Activated CD8-positive, alpha-beta memory T cell treated with anti-CD3 and anti-CD28 coated beads, Interleukin-2, amount 50 U/mL, for 48 hours (primary cell): Measurements from ENCODE around the gene GMDS.

Experiments used
- DNase-seq: peaks from one replicate; pipeline ENCODE4 v3.0.0-alpha.2; 2020

Gene GMDS

DNA sequence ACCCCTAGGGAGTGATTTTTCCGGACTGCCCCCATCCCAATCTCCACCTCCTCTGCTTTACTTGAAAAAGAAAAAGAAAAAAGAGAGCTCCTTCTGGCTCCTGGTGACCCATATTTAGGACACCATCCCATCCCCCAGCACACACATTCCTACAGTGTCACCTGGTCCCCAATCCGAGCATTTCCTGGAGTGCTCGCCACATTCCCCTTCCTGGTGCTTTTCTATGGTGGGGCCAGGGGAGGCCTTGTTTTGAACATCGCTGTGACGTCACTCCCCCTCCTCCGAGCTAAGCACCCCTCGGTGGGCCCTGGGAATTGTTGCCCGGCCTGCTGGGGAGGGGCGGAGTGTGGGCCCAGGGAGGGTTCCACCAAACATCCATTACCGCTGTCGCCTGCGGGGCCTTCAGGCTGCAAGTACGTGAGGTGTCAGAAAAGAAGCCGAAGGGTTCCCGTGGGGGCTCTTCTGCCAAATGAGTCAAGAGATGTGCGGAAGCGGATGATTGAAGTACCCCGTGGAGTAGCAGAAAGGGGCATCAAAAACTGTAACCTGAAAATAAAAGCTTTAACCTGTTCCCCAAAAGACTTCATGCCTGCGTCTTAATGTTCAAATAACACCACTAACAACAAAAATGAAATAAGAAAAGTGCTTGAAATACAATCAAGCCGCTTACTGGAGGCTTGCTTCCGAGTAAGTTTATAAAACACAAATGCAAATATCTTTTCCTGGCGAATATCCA lies 638.5 kb downstream of the GMDS start:
- DNase-seq = no peak

DNA sequence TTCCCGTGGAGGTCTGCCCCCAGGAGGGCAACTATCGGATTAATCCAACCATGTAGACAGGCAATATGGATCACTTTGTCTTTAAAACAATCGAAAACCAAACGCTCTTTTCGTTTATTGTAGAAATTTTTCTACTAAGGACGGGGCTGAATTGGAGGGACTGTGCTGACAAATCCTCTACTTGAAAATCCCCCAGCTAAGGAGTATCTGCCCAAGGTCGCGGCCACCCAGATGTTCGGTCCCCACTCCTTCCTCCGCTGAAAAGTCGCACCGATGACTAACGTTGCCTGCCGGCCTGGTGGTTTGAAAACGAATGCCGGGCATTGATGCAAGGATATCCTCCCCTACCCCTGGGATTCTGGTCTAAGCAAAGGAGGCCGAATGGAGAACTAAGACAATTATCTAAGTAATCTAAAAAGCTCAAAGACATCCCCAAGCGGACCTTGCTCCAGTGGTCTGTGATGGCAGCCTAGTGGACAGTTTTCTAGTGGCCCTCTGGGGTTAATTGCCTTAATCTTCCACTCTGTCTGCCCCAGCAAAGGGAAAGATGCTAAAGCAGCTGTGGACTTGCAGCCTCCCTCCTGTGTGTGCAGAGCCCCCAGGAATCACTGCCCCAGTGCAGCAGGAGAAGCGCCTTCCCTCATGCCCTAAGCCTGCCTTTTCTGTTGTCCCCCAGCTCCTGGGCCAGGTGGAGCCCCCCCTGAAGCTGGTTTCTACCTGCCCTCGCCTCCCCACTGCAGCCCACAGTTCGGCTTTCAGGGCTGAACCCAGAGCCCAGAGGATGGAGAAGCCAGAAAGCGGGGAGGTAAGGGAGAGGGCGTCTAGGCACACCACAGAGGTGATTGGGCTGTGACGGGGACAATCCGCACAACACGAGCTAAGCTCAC lies 639.3 kb downstream of the GMDS start:
- no peak for DNase-seq

DNA sequence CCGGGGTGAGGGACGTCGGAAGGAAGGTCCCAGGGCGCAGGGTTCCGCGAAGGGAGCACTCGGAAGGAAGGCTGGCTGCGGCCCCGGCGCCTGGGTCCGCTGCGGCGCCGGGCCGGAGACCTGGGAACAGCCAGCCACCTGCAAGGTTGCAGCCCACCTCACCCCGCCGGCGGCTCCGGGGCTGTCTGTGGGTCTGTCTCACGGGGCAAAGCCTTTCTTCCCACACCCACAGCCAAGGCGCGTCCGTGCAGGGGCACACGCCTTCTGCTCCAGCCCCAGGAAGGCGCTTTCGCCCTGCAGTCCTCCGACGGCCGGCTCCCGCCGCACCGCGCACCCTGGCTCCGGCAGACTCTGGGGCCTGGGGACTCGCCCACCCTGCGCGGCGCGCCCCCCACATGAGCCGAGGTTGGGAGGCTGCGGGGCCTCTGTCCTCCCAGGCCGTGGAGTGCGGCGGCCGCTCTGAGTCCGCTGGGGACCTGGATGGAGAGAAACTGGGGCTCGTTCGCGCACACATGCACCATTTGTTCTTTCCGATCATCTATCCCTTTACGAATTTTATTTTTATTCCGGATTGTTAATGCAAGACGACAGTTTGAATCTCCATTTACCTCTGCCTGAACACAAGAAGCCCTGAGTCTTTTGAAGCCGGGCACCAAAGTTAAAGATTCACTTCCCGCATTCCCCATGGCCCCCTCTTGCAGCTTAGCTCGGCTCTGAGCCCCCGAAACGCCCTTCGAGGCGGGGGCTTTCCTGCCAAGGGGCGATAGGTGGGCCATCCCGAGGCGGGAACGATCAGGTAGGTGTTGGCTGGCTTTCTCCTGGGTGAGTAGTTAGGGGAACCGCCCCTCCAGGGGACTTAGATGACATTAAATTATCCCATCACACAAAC lies 640.2 kb downstream of the GMDS start:
- no peak for DNase-seq

DNA sequence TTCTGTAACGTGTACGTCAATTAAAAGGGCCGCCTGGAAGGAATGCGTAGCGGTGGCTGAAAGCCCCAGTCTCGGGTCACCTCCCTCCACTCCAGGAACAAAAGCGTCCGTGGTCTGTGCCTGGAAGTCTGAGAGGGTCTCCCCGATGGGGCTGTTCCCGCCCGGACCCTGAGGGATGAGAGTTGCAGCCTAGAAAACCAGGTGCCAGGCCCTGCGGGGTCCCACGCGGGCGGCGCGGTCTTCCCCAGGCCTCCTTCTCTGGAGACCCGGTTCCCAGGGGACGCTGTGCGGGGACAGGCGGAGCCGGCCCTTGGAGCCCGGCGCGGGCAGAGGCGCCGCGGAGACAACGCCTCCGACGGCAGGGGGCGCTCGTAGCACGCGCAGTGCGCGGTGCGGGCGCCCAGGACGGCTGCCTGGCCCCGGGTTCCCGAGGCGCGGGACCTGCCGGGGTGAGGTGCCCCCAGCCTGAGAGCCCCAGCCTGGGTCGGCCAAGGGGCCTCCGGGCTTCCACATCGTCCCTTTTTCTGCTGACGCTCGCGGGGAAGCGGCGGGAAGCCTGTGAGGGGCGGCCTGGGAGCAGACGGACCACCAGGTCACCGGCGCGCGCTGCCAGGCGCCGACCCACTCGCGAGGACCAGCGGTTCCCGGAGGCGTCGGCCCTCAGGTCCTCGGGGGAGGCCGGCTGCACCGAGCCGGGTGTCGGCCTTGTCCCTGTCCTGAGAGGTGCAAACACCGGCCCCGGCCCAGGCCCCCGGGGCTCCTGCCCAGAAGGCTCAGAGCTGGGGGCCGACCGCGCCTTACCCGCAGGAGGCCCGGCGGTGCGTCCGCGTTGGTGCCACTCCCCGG lies 641.0 kb downstream of the GMDS start:
- peak; percentile 93 for DNase-seq

DNA sequence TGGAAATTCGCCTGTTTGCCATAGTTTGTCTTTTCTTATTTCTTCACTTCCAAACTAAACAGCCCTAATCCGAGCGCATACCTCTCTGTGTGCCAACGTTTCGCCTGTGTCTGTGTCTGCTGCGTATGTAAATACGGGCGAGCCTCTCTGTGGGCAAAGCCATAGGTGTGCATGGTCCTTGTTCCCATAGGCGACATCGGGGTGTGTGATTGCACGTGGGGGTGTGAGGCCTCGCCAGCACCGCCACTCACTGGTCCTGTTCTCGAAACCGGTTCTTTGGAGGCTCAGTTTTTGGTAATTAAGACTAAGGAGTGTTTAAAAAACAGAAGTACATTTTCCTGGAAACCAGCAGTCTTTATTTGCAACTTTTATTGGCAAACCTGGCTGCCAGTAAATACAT lies 641.7 kb downstream of the GMDS start:
- DNase-seq = no peak

DNA sequence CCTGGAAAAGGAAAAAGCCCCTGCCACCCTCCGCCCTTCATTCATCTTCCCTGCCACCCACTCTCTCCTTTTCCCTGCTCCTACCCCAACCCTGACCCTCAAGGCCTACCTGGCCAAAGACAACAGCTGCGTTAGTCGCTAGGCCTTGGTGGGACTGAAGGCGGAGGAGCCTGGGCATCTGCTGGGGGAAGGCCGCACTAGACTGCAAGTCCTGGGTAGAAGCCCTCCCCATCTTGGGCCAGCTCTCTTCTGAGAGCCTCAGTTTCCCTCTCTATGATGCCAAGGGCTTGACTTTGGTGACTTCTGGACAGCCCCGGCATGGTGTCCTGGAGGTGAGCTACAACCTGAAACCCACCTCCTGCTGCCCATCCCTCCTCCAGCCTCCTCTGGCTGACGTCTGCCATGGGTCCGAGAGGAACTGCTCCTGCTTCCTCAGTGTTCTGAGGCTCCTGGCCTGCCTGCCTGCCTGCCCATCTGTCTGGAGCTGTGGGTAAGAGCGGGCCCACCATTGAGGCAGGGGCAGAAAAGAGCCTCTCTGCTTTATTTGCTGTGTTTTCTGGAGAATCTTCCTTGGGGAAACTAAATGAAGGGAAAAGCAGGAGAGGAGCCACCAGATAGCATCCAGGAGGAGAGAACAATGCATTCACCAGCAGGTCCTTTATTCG lies 643.2 kb downstream of the GMDS start:
- DNase-seq = no peak

DNA sequence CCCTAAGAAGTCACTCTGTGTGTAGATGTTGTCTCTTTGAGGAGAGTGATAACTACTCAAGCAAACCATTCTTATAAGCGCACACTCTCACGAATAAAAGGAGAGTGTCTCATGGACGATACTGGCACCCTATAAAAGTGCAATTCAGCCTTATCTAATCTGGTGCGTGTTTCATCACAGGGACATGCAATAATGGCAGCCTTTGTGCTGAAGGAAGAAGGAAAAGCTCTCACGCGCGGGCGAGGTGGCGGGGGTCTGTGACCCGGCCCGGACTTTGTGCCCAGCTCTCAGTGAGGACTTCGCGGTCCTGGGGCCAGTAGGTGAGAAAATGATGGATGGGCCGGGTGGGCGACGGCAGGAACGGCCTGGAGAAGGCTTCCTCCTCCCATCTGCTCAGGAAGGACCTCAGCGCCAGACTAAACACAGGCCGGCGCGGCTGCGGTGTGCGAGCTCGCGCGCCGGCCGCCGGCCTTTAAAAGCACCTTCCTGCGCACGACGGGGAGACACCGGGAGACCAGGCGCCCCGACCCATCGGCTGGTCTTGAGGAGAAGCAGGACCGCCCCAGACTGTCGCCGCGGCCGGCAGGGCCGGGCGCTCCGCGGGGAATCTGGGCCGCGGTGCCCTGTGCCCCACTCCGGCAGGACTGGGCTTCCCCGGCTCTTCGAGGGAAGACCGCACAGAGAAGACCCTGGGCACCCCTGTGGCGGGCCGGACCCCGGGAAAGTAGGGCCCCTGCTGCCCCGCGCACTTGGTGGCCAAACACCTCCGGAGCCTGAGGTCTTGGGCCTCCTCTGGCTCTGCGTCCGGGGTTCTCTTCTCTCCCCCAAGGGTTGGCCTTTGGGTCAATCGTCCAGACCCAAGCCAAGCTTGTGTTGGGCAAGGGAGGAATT lies 644.0 kb downstream of the GMDS start:
- no peak for DNase-seq

DNA sequence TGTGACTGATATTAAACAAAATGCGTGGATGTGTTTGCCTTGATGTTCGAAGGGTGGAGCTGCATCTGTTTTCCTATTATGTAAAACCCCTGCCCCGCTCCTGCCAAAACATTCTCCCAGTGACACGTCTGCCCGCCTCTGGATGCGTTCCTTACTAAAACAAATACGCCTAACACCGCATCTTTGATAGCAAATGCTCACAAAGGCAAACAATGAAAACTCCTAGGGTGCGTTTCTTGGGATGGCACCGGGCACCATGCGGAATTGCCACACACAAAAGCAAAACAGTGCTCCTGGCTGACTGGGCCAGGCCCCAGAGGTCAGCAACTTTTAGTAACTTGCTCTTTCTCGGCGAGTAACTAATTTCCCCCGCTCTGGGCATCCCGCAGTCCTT lies 644.6 kb downstream of the GMDS start:
- no peak for DNase-seq

DNA sequence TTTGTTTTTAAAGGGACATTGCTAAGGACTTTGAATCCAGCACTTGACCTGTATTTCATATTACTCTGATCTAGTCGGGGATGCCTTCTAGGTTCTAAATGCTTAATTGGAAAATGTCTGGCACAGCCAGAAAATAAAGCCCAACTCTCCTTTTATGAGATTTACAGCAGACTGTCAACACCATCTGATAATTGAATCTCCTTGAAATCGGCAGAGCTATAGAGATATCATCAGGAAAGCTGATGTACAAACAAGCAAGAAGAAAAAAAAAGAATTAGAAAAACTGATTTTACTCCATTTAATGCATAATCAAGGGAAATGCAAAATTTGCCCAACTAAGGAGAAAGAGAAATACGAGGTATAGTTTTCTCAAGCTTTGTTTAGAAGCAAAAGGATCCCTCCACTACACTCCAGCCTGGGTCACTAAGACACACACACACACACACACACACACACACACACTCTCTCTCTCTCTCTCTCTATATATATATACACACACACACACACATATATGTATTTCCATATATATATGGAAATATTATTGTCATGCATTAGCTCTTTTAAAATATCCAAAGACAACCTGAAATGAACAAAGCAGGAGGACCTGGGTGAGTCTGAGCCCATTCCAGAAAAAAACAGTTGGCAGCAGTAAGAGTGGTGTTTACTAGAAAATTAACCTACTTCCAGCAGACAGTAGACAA lies 645.2 kb downstream of the GMDS start:
- DNase-seq = no peak

DNA sequence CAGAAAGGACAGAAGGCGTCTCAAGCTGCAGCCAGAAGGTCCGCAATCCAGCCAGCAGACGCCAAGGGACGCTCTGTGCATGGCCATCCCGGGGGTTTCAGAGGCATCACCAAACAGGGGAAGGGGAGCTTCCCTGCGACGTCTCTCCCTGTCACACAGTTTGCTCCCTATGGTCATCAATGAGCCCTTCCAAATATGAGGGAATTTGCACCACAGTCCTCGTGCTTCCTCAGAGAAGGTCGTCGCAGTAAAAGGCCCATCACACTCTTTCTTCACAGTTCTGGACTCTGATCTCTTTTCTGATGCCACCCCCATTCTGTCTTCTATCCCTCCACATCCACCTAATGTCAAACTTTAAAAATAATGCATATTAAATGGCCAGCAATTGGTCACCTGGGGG lies 645.9 kb downstream of the GMDS start:
- no peak for DNase-seq

DNA sequence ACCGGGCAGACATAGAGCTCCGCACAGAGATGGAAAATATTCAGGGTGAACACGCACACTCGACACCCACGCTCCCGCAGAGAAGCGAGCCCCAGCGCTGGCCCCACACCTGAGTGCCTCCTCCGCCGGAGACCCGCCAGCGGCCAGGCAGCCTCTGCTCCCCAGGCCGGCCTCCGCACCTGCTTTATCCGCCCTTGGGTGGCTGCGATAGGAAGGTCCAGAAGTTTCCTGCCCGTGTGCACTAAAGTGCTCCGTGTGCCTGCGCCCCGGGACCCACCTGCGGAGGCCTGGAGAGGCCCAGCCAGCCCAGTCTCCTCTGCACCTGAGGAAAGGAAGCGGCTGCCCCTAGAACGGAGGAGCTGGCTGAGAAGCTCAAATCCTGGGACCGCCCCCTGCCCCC lies 646.5 kb downstream of the GMDS start:
- DNase-seq = no peak

DNA sequence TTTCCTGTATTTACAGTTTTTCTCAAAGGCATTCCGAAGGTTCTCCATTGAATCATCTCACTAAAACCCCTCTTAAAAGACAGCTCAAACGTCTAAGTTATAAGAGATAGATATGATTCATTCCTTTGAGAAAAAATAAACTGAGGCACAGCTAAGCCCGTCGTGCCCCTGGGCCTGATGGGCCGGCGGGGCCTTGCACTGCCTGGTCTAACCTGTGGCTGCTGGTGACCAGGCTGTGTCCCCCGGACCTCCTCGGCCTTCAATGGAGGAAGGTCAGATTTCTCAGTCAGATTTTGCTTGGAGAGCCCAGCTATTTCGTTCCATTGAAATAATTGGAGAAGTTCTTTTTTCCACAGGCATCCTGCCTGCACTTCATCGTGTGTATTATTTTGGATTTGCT lies 647.0 kb downstream of the GMDS start:
- no peak for DNase-seq

DNA sequence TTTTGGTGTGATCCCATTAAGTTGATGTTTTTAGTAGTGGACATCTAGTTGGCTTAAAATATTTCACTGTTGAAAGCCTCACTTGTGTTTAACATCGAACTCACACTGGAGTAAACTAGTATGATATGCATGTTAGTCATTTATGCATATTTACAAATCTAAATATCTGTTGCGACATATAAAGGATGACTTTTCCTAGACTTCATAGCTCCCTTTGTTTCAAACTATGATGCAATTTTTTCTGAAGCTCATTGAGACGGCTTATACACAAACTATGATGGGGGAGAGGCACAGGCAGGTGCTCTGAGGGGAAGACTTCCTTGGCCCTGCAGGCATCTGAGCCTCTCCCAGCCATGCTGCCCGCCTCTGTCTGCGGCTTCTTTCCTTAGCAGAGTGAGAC lies 647.5 kb downstream of the GMDS start:
- no peak for DNase-seq

DNA sequence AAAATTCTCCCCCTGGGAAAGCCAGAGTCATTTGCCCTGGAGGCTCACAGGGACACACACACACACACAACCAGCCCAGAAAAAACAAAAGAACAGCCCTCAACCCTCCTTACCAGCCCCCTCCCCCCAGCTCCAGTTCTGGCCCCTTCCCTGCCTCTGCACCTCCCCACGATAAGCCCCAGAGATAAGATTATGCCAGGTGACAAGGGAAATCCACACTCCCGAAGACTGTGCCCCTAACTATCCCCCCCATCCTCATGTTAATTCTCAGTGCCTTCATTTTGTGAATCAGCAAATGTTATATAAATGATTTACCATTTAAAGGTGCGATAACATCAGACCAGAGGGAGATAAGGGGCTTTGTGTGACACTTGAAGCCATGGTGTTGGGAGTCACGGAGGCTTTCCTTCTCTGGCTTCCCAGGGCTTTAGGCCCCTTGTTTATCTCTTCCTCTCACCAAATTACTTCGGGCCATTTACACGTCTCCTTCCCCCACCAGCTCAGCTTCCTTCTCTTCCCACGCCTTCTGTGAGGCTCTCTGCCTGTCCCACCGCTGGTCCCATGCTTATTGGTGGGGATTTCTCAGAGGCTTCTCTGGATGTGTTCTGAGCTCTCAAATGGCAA lies 648.2 kb downstream of the GMDS start:
- DNase-seq = no peak

DNA sequence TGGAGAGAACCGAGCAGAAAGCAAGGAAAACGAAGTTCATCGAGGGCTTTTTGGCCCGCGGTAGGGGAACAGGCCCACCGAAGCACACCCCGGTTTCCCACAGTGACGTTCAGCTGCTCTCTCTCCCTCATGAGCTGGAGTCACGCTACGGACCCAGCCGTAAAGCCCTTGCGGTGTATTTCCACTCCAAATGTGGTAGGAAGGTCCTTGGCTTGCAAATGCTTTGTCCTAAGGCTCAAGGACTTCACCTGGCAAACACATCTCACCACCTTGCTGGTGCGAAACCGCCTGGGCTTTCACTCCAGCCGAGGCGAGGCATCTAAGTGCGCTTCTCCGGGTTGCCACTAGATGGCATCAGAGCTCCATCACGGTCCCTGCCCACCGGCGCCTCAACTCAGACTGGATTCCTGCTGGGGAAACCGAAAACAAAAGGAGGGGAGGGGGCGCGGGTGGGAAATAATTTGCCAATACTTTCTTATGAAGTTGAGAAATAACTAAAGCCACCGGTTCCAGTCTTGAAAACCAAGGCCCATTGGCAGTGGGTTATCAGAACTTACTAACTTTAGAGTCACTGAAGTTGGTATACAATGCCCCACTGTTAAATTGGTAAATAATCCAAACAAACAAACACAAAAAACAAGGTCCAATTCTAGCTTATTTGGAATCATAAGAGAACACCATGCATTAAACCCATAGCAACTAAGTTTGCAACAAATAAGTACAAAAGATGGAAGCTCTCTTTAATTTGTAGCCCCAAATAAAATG lies 649.1 kb downstream of the GMDS start:
- peak; percentile 82 for DNase-seq

DNA sequence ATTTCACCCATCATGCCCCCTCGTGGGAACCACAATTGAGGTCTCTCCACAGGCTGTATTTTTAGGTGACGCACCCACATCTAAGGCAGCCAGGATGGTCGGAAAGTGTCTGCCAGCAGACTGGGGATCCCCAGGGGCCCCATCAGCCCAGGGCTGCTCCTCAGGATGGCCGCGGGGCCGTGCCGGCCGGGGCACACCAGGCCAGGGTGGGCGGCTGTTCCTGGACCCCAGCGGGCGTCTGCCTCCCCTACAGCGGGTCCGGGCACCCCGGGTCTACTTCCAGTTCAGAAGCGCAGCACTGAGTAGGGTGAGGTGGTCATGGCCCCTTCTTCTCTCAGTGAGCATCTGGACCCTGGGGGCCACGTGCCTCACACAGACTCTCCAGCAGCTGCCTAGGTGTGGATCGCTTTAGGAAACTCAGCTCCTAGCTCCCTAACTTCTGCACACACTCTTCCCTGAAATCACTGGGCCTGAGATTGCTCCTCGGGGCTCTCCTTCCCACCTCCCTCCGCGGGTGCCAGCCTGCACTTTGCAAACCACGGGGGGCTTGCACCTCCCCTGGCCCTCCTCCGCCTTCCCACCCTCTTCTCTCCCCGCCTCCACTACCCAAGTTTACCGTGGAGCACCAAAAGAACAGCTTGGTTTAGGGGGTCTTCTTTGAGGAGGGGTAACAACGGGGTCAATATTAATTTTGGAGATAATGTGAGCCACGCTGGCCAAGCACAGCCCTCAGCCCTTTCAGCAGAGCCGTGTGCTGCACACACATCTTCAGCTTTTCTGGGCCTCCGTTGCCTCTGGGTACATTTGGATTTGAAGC lies 649.9 kb downstream of the GMDS start:
- DNase-seq = no peak

DNA sequence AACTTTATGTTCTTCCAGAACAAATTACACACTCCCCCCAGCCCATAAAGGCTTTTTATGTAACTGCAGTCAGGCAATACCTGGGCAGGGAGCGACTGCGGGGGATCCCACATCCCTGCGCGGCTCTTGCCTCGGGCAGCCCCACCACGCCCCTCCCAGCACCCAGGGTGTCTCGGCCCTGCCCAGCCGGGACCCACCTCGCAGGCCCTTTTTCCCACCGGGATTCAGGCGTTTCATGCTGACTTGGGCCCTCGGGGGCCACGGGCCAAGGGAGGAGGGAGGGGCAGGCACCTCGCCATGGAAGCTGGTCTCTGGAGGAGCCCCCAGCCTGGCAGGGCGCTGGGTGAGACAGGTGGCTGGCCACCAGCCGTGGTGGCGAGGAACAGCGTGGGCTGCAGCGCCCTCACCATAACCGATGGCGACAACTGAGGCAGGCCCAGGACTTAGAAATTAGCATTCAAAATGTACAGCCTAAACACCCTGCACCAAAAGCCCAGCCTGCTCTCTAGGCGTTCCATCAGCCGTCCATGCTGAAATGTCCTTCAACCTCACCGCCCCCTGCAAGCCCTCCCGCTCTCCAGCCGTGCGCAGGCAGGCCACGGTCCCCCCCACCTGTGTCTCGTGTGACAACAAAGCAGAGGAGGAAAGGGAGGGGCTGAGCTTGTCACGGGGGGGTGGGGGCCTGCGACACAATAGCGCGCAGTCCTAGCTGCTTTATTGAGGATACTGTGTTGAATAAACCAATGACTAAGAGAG lies 650.8 kb downstream of the GMDS start:
- no peak for DNase-seq
